ENCODE data around the gene SDC3.
A peak's percentile ranks its signal among the peaks of the same experiment; 100 is the strongest.

Gene SDC3

GRCh38 chr1:30840904-30841598 lies 67.5 kb downstream of the SDC3 start:
- H3K4me1 ChIP-seq (ENCODE audit: control insufficient read depth, insufficient read depth, low read depth, low read length): peaks cover 11% of the 10 kb centered on the region
- no peak overlapping the region for H2BK15ac ChIP-seq (ENCODE audit: low read depth, poor library complexity, severe bottlenecking)
- H3K14ac ChIP-seq (ENCODE audit: low read length in 2 of 2): no peak overlapping the region
- H3K18ac ChIP-seq (ENCODE audit: low read depth in 1 of 2, low read length in 2 of 2): no peak overlapping the region
- H2BK5ac ChIP-seq (ENCODE audit: low read depth, low read length, poor library complexity, severe bottlenecking): no peak overlapping the region
- H3K36me3 ChIP-seq (ENCODE audit: control insufficient read depth in 1 of 2, insufficient read depth in 2 of 2, low read depth in 1 of 2, low read length in 2 of 2): no peaks in the 10 kb centered on the region
- H2AFZ ChIP-seq (ENCODE audit: low read depth, low read length): no peak overlapping the region
- H3K4ac ChIP-seq (ENCODE audit: low read depth in 1 of 2, low read length in 2 of 2): no peak overlapping the region
- peaks cover 0 to 91% of the 10 kb centered on the region in 2 experiments for H3K27me3 ChIP-seq (ENCODE audit: control insufficient read depth in 1 of 2, insufficient read depth in 1 of 2, low read length in 2 of 2)
- no peak overlapping the region for H3K9ac ChIP-seq (ENCODE audit: low read length)
- no peak overlapping the region for H2BK12ac ChIP-seq (ENCODE audit: low read length in 2 of 2)
- H3K23ac ChIP-seq (ENCODE audit: low read length in 2 of 2): no peak overlapping the region
- H3K9me3 ChIP-seq (ENCODE audit: control insufficient read depth, low read length): no peaks in the 10 kb centered on the region
- H4K8ac ChIP-seq (ENCODE audit: low read length): no peak overlapping the region
- no peak overlapping the region for H2BK120ac ChIP-seq (ENCODE audit: low read depth, low read length)
- H3K4me2 ChIP-seq (ENCODE audit: low read length, poor library complexity, severe bottlenecking): no peak overlapping the region
- no peak overlapping the region for H3K4me3 ChIP-seq (ENCODE audit: insufficient read depth in 1 of 2, low read depth in 1 of 2, low read length in 2 of 2)
- 52% methylated on average over 10 of the region's 10 CpGs for whole genome bisulfite sequencing
- no peak overlapping the region for H3K27ac ChIP-seq (ENCODE audit: low read length, poor library complexity, severe bottlenecking)
- DNase-seq: peak; percentile 45
- H2AK5ac ChIP-seq (ENCODE audit: low read length, severe bottlenecking): no peak overlapping the region
- no peaks in the 10 kb centered on the region for H3K79me1 ChIP-seq (replicated peaks; ENCODE audit: low read length, poor library complexity, severe bottlenecking)
- H4K91ac ChIP-seq (ENCODE audit: low read length): no peak overlapping the region

GRCh38 chr1:30839827-30840359 lies 68.7 kb downstream of the SDC3 start:
- H2BK12ac ChIP-seq (ENCODE audit: low read length in 2 of 2): no peak overlapping the region
- no peak overlapping the region for H4K8ac ChIP-seq (ENCODE audit: low read length)
- H3K23ac ChIP-seq (ENCODE audit: low read length in 2 of 2): no peak overlapping the region
- H3K14ac ChIP-seq (ENCODE audit: low read length in 2 of 2): no peak overlapping the region
- WGBS: 96% methylated on average over 3 of the region's 3 CpGs
- no peak overlapping the region for H2AFZ ChIP-seq (ENCODE audit: low read depth, low read length)
- H3K9me3 ChIP-seq (ENCODE audit: control insufficient read depth, low read length): no peaks in the 10 kb centered on the region
- no peak for DNase-seq
- no peak overlapping the region for H3K4me2 ChIP-seq (ENCODE audit: low read length, poor library complexity, severe bottlenecking)
- H2AK5ac ChIP-seq (ENCODE audit: low read length, severe bottlenecking): no peak overlapping the region
- peaks cover 0 to 82% of the 10 kb centered on the region in 2 experiments for H3K27me3 ChIP-seq (ENCODE audit: control insufficient read depth in 1 of 2, insufficient read depth in 1 of 2, low read length in 2 of 2)
- no peaks in the 10 kb centered on the region for H3K36me3 ChIP-seq (ENCODE audit: control insufficient read depth in 1 of 2, insufficient read depth in 2 of 2, low read depth in 1 of 2, low read length in 2 of 2)
- no peak overlapping the region for H3K9ac ChIP-seq (ENCODE audit: low read length)
- no peak overlapping the region for H2BK120ac ChIP-seq (ENCODE audit: low read depth, low read length)
- H2BK5ac ChIP-seq (ENCODE audit: low read depth, low read length, poor library complexity, severe bottlenecking): no peak overlapping the region
- no peak overlapping the region for H2BK15ac ChIP-seq (ENCODE audit: low read depth, poor library complexity, severe bottlenecking)
- H3K4me1 ChIP-seq (ENCODE audit: control insufficient read depth, insufficient read depth, low read depth, low read length): peaks cover 9% of the 10 kb centered on the region
- no peak overlapping the region for H3K4ac ChIP-seq (ENCODE audit: low read depth in 1 of 2, low read length in 2 of 2)
- no peak overlapping the region for H3K4me3 ChIP-seq (ENCODE audit: insufficient read depth in 1 of 2, low read depth in 1 of 2, low read length in 2 of 2)
- no peak overlapping the region for H3K18ac ChIP-seq (ENCODE audit: low read depth in 1 of 2, low read length in 2 of 2)
- no peaks in the 10 kb centered on the region for H3K79me1 ChIP-seq (replicated peaks; ENCODE audit: low read length, poor library complexity, severe bottlenecking)
- H4K91ac ChIP-seq (ENCODE audit: low read length): no peak overlapping the region
- no peak overlapping the region for H3K27ac ChIP-seq (ENCODE audit: low read length, poor library complexity, severe bottlenecking)

GRCh38 chr1:30838996-30839395 lies 69.6 kb downstream of the SDC3 start:
- Histone ChIP-seq H3K79me1 (replicated peaks; ENCODE audit: low read length, poor library complexity, severe bottlenecking) (no peaks in the 10 kb centered on the region), H4K8ac (ENCODE audit: low read length) (no peak overlapping the region), H3K4me2 (ENCODE audit: low read length, poor library complexity, severe bottlenecking) (no peak overlapping the region), H3K18ac (ENCODE audit: low read depth in 1 of 2, low read length in 2 of 2) (no peak overlapping the region), H3K23ac (ENCODE audit: low read length in 2 of 2) (no peak overlapping the region), H3K27me3 (ENCODE audit: control insufficient read depth in 1 of 2, insufficient read depth in 1 of 2, low read length in 2 of 2) (peaks cover 0 to 73% of the 10 kb centered on the region in 2 experiments), H2BK120ac (ENCODE audit: low read depth, low read length) (no peak overlapping the region), H2AK5ac (ENCODE audit: low read length, severe bottlenecking) (no peak overlapping the region), H3K9ac (ENCODE audit: low read length) (no peak overlapping the region), H3K4me1 (ENCODE audit: control insufficient read depth, insufficient read depth, low read depth, low read length) (peaks cover 9% of the 10 kb centered on the region), H4K91ac (ENCODE audit: low read length) (no peak overlapping the region), H3K36me3 (ENCODE audit: control insufficient read depth in 1 of 2, insufficient read depth in 2 of 2, low read depth in 1 of 2, low read length in 2 of 2) (no peaks in the 10 kb centered on the region), H3K27ac (ENCODE audit: low read length, poor library complexity, severe bottlenecking) (no peak overlapping the region), H2BK15ac (ENCODE audit: low read depth, poor library complexity, severe bottlenecking) (no peak overlapping the region), H3K4me3 (ENCODE audit: insufficient read depth in 1 of 2, low read depth in 1 of 2, low read length in 2 of 2) (no peak overlapping the region), H2AFZ (ENCODE audit: low read depth, low read length) (no peak overlapping the region), H2BK5ac (ENCODE audit: low read depth, low read length, poor library complexity, severe bottlenecking) (no peak overlapping the region), H3K14ac (ENCODE audit: low read length in 2 of 2) (no peak overlapping the region), H2BK12ac (ENCODE audit: low read length in 2 of 2) (no peak overlapping the region), H3K4ac (ENCODE audit: low read depth in 1 of 2, low read length in 2 of 2) (no peak overlapping the region), H3K9me3 (ENCODE audit: control insufficient read depth, low read length) (no peaks in the 10 kb centered on the region)
- WGBS: 94% methylated on average over 6 of the region's 7 CpGs
- DNase-seq: no peak

GRCh38 chr1:30837653-30838052 lies 70.9 kb downstream of the SDC3 start:
- Histone ChIP-seq H2AK5ac (ENCODE audit: low read length, severe bottlenecking) (no peak overlapping the region), H3K4me3 (ENCODE audit: insufficient read depth in 1 of 2, low read depth in 1 of 2, low read length in 2 of 2) (no peak overlapping the region), H3K79me1 (replicated peaks; ENCODE audit: low read length, poor library complexity, severe bottlenecking) (no peaks in the 10 kb centered on the region), H3K9me3 (ENCODE audit: control insufficient read depth, low read length) (no peaks in the 10 kb centered on the region), H3K18ac (ENCODE audit: low read depth in 1 of 2, low read length in 2 of 2) (no peak overlapping the region), H2BK15ac (ENCODE audit: low read depth, poor library complexity, severe bottlenecking) (no peak overlapping the region), H4K8ac (ENCODE audit: low read length) (no peak overlapping the region), H3K27me3 (ENCODE audit: control insufficient read depth in 1 of 2, insufficient read depth in 1 of 2, low read length in 2 of 2) (peaks cover 0 to 66% of the 10 kb centered on the region in 2 experiments), H3K23ac (ENCODE audit: low read length in 2 of 2) (peak overlapping the region in 1 of 2 experiments; percentile 17), H2AFZ (ENCODE audit: low read depth, low read length) (no peak overlapping the region), H3K4me2 (ENCODE audit: low read length, poor library complexity, severe bottlenecking) (no peak overlapping the region), H3K4ac (ENCODE audit: low read depth in 1 of 2, low read length in 2 of 2) (no peak overlapping the region), H3K36me3 (ENCODE audit: control insufficient read depth in 1 of 2, insufficient read depth in 2 of 2, low read depth in 1 of 2, low read length in 2 of 2) (no peaks in the 10 kb centered on the region), H3K9ac (ENCODE audit: low read length) (no peak overlapping the region), H3K14ac (ENCODE audit: low read length in 2 of 2) (no peak overlapping the region), H2BK5ac (ENCODE audit: low read depth, low read length, poor library complexity, severe bottlenecking) (no peak overlapping the region), H3K4me1 (ENCODE audit: control insufficient read depth, insufficient read depth, low read depth, low read length) (peaks cover 9% of the 10 kb centered on the region), H3K27ac (ENCODE audit: low read length, poor library complexity, severe bottlenecking) (no peak overlapping the region), H2BK12ac (ENCODE audit: low read length in 2 of 2) (no peak overlapping the region), H4K91ac (ENCODE audit: low read length) (no peak overlapping the region), H2BK120ac (ENCODE audit: low read depth, low read length) (no peak overlapping the region)
- no peak for DNase-seq
- WGBS: 100% methylated on average over 1 of the region's 1 CpG

Measured in mesenchymal stem cell (in vitro differentiated cells and primary cell).